Mesendoderm (in vitro differentiated cells): ENCODE data around the gene HAGHL.
"Not testable (repeated sequence)": the region's sequence is repeated elsewhere in the genome, so short reads cannot be mapped to it uniquely, and the experiment has no call there.

Source experiments
- DNase-seq: peaks from one replicate; pipeline ENCODE4 v3.0.0; 2013
- H2AK5ac ChIP-seq: 2 replicates; pipeline ENCODE4 v1.6.1; 2013; ENCODE audit warnings: low read length, inconsistent platforms
- H2BK120ac ChIP-seq: 2 replicates; pipeline ENCODE4 v1.6.1; 2013; ENCODE audit warnings: low read depth, mild to moderate bottlenecking, low read length, moderate library complexity, mixed read lengths
- H2BK15ac ChIP-seq: replicated peaks from 2 replicates; pipeline ENCODE4 v1.6.1; 2013; ENCODE audit warnings: low read depth, mild to moderate bottlenecking, moderate library complexity
- H2BK5ac ChIP-seq: 2 replicates; pipeline ENCODE4 v1.6.1; 2013; ENCODE audit warnings: low read length, inconsistent platforms
- H3K18ac ChIP-seq: 2 replicates; pipeline ENCODE4 v1.6.1; 2013; ENCODE audit warnings: mild to moderate bottlenecking, low read length, mixed read lengths
- H3K23ac ChIP-seq: one replicate; pipeline ENCODE4 v1.6.1; 2013; ENCODE audit warnings: low read length
- H3K27ac ChIP-seq: 2 replicates; pipeline ENCODE4 v1.5.1; 2013; ENCODE audit warnings: low read depth, mild to moderate bottlenecking, inconsistent platforms, low read length, moderate library complexity
- H3K27me3 ChIP-seq: 2 replicates; pipeline ENCODE4 v1.6.1; 2013; ENCODE audit warnings: low read length, control low read depth, mild to moderate bottlenecking, inconsistent platforms; ENCODE audit not compliant: insufficient read depth, poor library complexity
- H3K36me3 ChIP-seq: 2 replicates; pipeline ENCODE4 v1.6.1; 2013; ENCODE audit warnings: low read length, inconsistent platforms; ENCODE audit not compliant: control insufficient read depth, insufficient read depth
- H3K4ac ChIP-seq: one replicate; pipeline ENCODE4 v1.6.1; 2013; ENCODE audit warnings: low read depth, mild to moderate bottlenecking, low read length, moderate library complexity
- H3K4me1 ChIP-seq: 2 replicates; pipeline ENCODE4 v1.6.1; 2013; ENCODE audit warnings: low read depth, low read length, inconsistent platforms; ENCODE audit not compliant: control insufficient read depth
- H3K4me2 ChIP-seq: 2 replicates; pipeline ENCODE4 v1.6.1; 2013; ENCODE audit warnings: low read length
- H3K4me3 ChIP-seq: 2 replicates; pipeline ENCODE4 v1.5.1; 2013; ENCODE audit warnings: mild to moderate bottlenecking, low read length
- H3K56ac ChIP-seq: one replicate; pipeline ENCODE4 v1.6.1; 2013; ENCODE audit warnings: low read length
- H3K79me1 ChIP-seq: 2 replicates; pipeline ENCODE4 v1.6.1; 2013; ENCODE audit warnings: low read length, inconsistent platforms
- H3K79me2 ChIP-seq: 2 replicates; pipeline ENCODE4 v1.6.1; 2013; ENCODE audit warnings: mild to moderate bottlenecking, low read length; ENCODE audit not compliant: control insufficient read depth, insufficient read depth
- H3K9ac ChIP-seq: 2 replicates; pipeline ENCODE4 v1.6.1; 2013; ENCODE audit warnings: low read length, inconsistent platforms
- H4K5ac ChIP-seq: one replicate; pipeline ENCODE4 v1.6.1; 2013; ENCODE audit warnings: low read length
- H4K8ac ChIP-seq: one replicate; pipeline ENCODE4 v1.6.1; 2013; ENCODE audit warnings: low read depth, mild to moderate bottlenecking, control low read depth, low read length, moderate library complexity
- WGBS: extraction: QIAGEN DNeasy Blood & Tissue Kit; methylation state at CpG from one replicate; pipeline ENCODE4 v1.1.7; 2013; ENCODE audit warnings: low lambda C conversion rate, missing lambda C conversion rate; ENCODE audit not compliant: insufficient coverage; ENCODE audit errors: extremely low coverage; 5-methylcytosine and 5-hydroxymethylcytosine counted together

The HAGHL gene

GRCh38 chr16:750485-750884 is 23.6 kb downstream of the HAGHL start:
- Histone ChIP-seq H2BK120ac (no peak overlapping the region), H3K4me2 (no peak overlapping the region), H2AK5ac (no peak overlapping the region), H3K36me3 (no peaks in the 10 kb centered on the region), H3K4me1 (no peaks in the 10 kb centered on the region), H3K56ac (no peak overlapping the region), H3K4me3 (no peak overlapping the region), H3K23ac (no peak overlapping the region), H3K9ac (no peak overlapping the region), H4K5ac (no peak overlapping the region), H3K27ac (no peak overlapping the region), H2BK15ac (no peak overlapping the region), H3K79me1 (no peaks in the 10 kb centered on the region), H3K79me2 (no peaks in the 10 kb centered on the region), H3K4ac (no peak overlapping the region), H2BK5ac (no peak overlapping the region), H4K8ac (no peak overlapping the region), H3K18ac (no peak overlapping the region), H3K27me3 (no peaks in the 10 kb centered on the region)
- no CpG with 5 or more reads among the region's 9 CpGs for WGBS
- DNase-seq = no peak

GRCh38 chr16:751152-752006 is 24.5 kb downstream of the HAGHL start:
- Histone ChIP-seq H3K4ac (no peak overlapping the region), H3K56ac (no peak overlapping the region), H3K36me3 (no peaks in the 10 kb centered on the region), H2BK120ac (no peak overlapping the region), H3K18ac (no peak overlapping the region), H4K8ac (no peak overlapping the region), H3K4me2 (no peak overlapping the region), H3K79me1 (no peaks in the 10 kb centered on the region), H2BK15ac (no peak overlapping the region), H3K27me3 (no peaks in the 10 kb centered on the region), H2BK5ac (no peak overlapping the region), H3K79me2 (no peaks in the 10 kb centered on the region), H4K5ac (no peak overlapping the region), H3K4me1 (no peaks in the 10 kb centered on the region), H3K23ac (no peak overlapping the region), H3K9ac (no peak overlapping the region), H3K4me3 (no peak overlapping the region), H3K27ac (no peak overlapping the region), H2AK5ac (no peak overlapping the region)
- no peak for DNase-seq
- WGBS = no CpG with 5 or more reads among the region's 39 CpGs

- H2BK5ac ChIP-seq = no peak overlapping the region
- no peak overlapping the region for H3K27ac ChIP-seq
- H2BK15ac ChIP-seq = no peak overlapping the region
- H4K5ac ChIP-seq = no peak overlapping the region
- no peaks in the 10 kb centered on the region for H3K4me1 ChIP-seq
- no peak overlapping the region for H3K18ac ChIP-seq
- no peak overlapping the region for H2AK5ac ChIP-seq
- H3K36me3 ChIP-seq = no peaks in the 10 kb centered on the region
- H3K4me3 ChIP-seq = no peak overlapping the region
- no peak overlapping the region for H4K8ac ChIP-seq
- no peak overlapping the region for H2BK120ac ChIP-seq
- DNase-seq = no peak
- no CpG with 5 or more reads among the region's 10 CpGs for WGBS
- no peak overlapping the region for H3K9ac ChIP-seq
- no peaks in the 10 kb centered on the region for H3K27me3 ChIP-seq
- H3K23ac ChIP-seq = no peak overlapping the region
- H3K4ac ChIP-seq = no peak overlapping the region
- H3K56ac ChIP-seq = no peak overlapping the region
- H3K79me1 ChIP-seq = no peaks in the 10 kb centered on the region
- no peak overlapping the region for H3K4me2 ChIP-seq
- no peaks in the 10 kb centered on the region for H3K79me2 ChIP-seq
Measured at GRCh38 chr16:752007-752312, 25.1 kb downstream of the HAGHL start.

GRCh38 chr16:754121-754607 is 27.3 kb downstream of the HAGHL start:
- not testable (repeated sequence) for H3K79me2 ChIP-seq, H2AK5ac ChIP-seq, H3K56ac ChIP-seq, H3K4me2 ChIP-seq, H2BK5ac ChIP-seq, H3K23ac ChIP-seq, H3K9ac ChIP-seq, H2BK120ac ChIP-seq, H3K4me3 ChIP-seq, H3K4me1 ChIP-seq, H3K36me3 ChIP-seq, H4K8ac ChIP-seq, H3K18ac ChIP-seq, H3K27me3 ChIP-seq, H3K27ac ChIP-seq, H2BK15ac ChIP-seq, H4K5ac ChIP-seq, H3K79me1 ChIP-seq, DNase-seq, H3K4ac ChIP-seq
- no CpG with 5 or more reads among the region's 11 CpGs for WGBS

- Histone ChIP-seq H2AK5ac (no peak overlapping the region), H3K18ac (no peak overlapping the region), H3K56ac (no peak overlapping the region), H3K27ac (no peak overlapping the region), H2BK120ac (no peak overlapping the region), H3K4me2 (no peak overlapping the region), H3K4me3 (no peak overlapping the region), H4K5ac (no peak overlapping the region), H3K9ac (no peak overlapping the region), H2BK15ac (no peak overlapping the region), H3K4me1 (no peaks in the 10 kb centered on the region), H3K27me3 (no peaks in the 10 kb centered on the region), H3K79me2 (no peaks in the 10 kb centered on the region), H2BK5ac (no peak overlapping the region), H3K23ac (no peak overlapping the region), H4K8ac (no peak overlapping the region), H3K36me3 (no peaks in the 10 kb centered on the region), H3K79me1 (no peaks in the 10 kb centered on the region), H3K4ac (no peak overlapping the region)
- WGBS = no CpG with 5 or more reads among the region's 11 CpGs
- DNase-seq = no peak
Measured at GRCh38 chr16:754656-755055, 27.8 kb downstream of the HAGHL start.

- no CpG with 5 or more reads among the region's 5 CpGs for WGBS
- Histone ChIP-seq H3K79me2 (no peaks in the 10 kb centered on the region), H3K4me1 (no peaks in the 10 kb centered on the region), H2BK5ac (no peak overlapping the region), H3K27ac (no peak overlapping the region), H3K27me3 (no peaks in the 10 kb centered on the region), H3K56ac (no peak overlapping the region), H3K9ac (no peak overlapping the region), H3K4me2 (no peak overlapping the region), H2AK5ac (no peak overlapping the region), H3K23ac (no peak overlapping the region), H2BK120ac (no peak overlapping the region), H3K36me3 (no peaks in the 10 kb centered on the region), H3K79me1 (no peaks in the 10 kb centered on the region), H3K4ac (no peak overlapping the region), H4K8ac (no peak overlapping the region), H3K18ac (no peak overlapping the region), H4K5ac (no peak overlapping the region), H2BK15ac (no peak overlapping the region), H3K4me3 (no peak overlapping the region)
- no peak for DNase-seq
Measured at GRCh38 chr16:756428-756827, 29.5 kb downstream of the HAGHL start.
